GM19240 (cell line): Measurements from ENCODE around the gene CACNA1A.
"Not testable (repeated sequence)": the region's sequence is repeated elsewhere in the genome, so short reads cannot be mapped to it uniquely, and the experiment has no call there.

Experiments used
- DNase-seq: peaks from one replicate; pipeline ENCODE4 v3.0.0; 2011; ENCODE audit warnings: low spot score; ENCODE audit not compliant: insufficient read length

CACNA1A gene

DNA sequence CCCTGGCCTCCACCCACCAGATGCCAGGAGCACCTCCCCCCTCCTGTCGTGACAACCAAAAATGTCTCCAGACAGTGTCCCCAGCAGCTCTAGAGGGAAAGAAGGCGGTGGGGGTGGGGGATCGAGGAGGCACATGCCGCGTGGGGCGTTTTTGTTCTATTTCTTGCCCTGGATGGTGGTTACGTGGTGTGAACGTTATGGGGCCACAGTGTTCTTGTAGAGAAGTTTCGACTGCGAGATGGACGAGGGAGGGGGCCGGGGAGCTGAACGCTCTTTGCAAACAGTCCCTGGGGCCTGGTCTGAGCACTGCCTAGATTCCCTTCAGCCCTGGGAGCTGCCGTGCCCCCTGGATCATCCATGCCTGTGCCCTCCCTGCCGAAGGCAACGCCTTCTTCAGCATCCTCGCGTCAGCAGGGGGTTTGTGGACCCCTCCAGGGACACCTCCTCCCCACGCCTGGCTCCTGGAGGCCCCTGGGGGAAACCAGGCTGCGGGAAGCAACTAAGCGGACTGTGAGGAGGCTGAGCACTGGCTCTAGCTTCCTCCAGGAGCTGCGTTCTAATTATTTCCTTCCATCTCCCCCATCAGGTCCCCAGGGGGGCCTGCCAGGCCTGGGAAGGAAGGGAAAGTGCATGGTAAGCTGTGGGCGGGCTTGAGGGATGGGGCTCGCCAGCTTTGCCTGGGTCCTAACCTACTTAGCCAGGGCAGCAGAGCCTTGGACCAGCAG is 224.6 kb downstream of the CACNA1A start:
- no peak for DNase-seq

DNA sequence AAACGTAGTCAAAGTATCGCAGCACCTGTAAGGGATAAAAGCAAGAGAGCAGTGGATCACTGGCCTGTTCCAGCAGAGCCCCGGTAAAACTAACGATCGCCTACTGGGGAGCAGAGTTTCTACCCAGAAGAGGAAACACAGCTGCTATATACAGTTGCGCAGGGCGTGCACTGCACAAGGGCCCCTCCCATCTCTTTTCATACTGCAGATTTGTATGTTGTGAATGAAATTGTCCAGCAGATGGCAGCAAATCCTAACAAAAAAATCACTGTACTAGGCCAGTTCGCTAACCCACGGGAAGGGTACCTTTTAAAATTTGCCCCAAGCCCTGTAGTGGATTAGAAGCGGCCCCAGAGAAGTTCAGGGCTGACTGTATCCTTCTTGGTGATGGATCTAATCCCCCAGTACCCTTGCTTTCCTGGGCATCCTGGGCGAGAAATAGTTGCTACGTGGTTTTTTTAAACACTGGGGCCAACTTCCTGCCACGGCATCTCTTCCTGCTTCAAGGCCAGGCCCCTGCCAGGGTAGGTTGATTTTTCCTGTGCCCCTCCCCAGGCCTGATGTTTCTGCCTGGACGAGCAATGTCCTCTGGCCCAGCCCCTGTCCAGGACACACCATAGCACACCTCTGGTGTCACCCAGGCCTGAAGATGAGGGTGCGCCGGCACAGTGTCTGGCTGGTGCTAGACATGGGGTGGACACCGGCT is 229.0 kb downstream of the CACNA1A start:
- DNase-seq, result peak; percentile 57

GRCh38 chr19:13275016-13275722 is 231.1 kb downstream of the CACNA1A start:
- no peak for DNase-seq

- no peak for DNase-seq
These were observed 235.7 kb downstream of the CACNA1A start for GRCh38 chr19:13270514-13271105.

- DNase-seq, result no peak
These were observed 236.9 kb downstream of the CACNA1A start for GRCh38 chr19:13269348-13269747.

- DNase-seq, result no peak
These were observed 238.4 kb downstream of the CACNA1A start for GRCh38 chr19:13267889-13268288.

- no peak for DNase-seq
These were observed 239.1 kb downstream of the CACNA1A start for GRCh38 chr19:13267131-13267530.

DNA sequence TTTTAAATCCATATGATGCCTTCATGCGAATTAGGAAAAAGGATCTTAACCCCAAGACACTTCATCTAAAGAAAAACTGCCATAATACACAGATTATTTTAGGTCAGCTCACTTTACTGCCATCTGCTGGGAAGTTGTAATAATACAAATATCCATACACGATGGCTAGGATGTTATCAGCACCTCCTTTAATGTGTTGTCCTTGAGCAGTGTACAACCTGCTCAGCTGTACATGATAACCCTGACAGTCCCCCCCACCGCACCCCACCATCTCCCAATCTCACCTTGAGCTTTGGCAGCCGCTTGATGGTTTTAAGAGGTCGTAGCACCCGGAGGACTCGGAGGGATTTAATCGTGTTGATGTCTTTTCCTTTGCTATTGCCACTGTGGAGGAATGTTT is 243.8 kb downstream of the CACNA1A start:
- DNase-seq, result peak; percentile 51

DNA sequence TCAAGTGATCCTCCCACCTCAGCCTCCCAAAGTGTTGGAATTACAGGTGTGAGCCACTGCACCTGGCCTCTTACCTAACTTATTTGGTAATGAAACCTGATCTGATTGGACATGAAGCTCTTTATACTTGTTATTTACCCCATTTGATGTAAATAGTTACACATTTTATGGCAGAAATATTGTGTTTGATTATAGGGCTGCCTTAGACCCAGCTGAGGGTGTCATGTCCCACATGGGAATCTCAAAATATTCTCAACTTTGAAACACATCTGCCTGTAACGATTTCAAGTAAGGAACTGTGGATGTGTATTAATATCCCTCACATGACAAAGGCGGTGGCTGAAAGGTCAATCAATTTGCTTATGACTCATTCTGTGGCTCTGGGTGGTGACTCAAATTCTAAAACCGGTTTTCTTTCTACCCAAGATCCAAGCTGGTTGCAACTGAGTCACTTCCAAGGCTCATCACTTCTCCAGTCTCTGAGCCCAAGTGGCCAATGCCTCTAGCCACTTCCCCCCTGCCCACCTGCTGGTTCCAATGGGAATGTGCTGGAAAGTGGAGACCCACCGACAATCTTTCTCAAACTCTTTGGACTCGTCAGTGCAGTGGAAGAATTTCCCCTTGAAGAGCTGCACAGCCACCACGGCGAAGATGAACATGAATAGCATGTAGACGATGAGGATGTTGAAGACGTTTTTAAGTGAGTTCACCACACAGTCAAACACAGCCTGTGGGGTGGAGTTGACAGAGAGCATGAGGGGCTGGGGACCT is 245.2 kb downstream of the CACNA1A start:
- DNase-seq, result peak; percentile 89

DNA sequence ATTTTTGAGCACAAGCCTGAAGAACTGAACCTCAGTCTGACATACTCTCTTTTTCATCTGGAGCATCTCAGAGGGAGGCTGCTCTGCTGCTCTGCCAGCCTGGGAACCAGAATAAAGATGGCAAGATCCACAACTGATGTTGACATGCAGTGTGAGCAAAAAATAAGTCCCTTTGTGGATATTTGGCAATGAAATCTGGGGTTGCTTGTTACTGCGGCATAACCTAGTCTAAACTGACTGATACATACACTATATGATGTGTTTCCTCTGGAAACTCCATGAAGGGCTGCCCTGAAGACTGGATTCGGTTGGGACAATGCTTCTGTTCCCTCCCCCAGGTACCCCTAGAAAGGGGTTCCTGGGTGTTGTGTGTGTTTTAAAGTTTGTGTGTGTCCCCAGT is 249.4 kb downstream of the CACNA1A start:
- DNase-seq, result no peak

DNA sequence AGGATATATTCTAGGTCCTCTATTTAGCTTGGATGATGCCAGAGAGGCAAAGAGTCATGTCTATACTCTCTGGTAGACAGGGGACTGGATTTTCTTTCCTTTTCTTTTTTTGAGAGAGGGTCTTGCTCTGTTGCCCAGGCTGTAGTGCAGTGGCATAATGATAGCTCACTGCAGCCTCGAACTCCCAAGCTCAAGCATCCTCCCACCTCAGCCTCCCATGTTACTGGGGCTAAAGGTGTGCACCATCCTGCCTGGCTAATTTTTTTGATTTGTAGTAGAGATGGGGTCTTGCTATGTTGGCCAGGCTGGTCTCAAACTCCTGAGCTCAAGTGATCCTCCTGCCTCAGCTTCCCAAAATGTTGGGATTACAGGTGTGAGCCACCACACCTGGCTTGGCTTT is 249.9 kb downstream of the CACNA1A start:
- DNase-seq, result not testable (repeated sequence)

- no peak for DNase-seq
These were observed 250.6 kb downstream of the CACNA1A start for GRCh38 chr19:13255719-13256059.

GRCh38 chr19:13255041-13255718 is 251.1 kb downstream of the CACNA1A start:
- no peak for DNase-seq

DNA sequence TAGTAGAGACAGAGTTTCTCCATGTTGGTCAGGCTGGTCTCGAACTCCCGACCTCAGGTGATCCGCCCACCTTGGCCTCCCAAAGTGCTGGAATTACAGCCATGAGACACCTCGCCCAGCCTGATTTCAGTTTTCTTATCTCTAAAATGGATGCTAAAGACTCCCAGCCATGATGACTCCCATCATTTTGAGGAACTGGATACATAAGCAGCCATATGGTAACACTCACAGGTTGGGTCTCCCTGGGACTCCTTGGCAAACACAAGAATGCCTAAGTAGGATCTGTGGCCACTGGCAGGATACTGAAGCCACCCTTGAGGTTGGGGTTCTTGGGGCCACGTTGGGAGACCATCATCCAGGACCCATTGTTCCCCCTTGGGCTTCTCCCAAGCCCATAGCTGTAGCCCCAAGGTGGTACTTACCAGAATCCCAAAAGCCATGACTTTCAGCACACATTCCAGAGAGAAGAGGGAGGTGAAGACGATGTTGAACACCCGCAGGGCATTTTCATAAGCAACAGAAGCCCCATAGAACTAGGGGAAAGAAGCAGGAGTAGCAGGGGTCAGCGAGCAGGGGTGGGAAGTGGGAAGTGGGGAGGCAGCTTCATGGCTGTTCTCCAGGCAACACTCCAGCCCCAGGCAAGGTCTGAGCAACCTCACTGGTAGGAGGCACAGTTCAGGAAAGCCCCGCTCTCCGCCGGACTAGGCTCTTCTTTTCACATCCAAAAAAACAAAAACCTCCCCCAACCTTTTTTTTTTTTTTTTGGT is 253.5 kb downstream of the CACNA1A start:
- no peak for DNase-seq

DNA sequence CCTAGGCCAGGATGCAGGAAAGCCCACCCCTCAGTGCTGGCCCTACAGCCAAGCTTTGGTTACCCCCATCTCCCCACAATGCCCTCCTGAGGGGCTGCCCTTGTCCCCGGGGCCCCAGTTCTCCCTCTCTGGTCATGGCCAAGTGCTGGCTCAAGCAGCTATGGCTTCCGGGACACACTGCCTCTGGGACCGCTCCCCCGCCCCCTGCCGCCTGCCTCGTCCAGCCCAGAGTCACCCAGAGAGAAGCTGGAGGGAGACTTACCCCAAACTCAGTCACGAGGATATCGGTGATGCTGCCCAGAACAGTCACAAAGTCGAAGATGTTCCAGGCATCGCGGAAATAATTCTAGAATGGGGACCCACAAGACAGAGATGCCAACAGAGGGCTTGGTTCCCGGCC is 261.4 kb downstream of the CACNA1A start:
- no peak for DNase-seq

GRCh38 chr19:13241231-13242104 is 264.8 kb downstream of the CACNA1A start:
- no peak for DNase-seq

GRCh38 chr19:13240312-13241022 is 265.8 kb downstream of the CACNA1A start:
- DNase-seq, result no peak

- no peak for DNase-seq
These were observed 267.3 kb downstream of the CACNA1A start for GRCh38 chr19:13238891-13239534.
